ENCODE data around the gene CFAP300.

The CFAP300 gene

DNA sequence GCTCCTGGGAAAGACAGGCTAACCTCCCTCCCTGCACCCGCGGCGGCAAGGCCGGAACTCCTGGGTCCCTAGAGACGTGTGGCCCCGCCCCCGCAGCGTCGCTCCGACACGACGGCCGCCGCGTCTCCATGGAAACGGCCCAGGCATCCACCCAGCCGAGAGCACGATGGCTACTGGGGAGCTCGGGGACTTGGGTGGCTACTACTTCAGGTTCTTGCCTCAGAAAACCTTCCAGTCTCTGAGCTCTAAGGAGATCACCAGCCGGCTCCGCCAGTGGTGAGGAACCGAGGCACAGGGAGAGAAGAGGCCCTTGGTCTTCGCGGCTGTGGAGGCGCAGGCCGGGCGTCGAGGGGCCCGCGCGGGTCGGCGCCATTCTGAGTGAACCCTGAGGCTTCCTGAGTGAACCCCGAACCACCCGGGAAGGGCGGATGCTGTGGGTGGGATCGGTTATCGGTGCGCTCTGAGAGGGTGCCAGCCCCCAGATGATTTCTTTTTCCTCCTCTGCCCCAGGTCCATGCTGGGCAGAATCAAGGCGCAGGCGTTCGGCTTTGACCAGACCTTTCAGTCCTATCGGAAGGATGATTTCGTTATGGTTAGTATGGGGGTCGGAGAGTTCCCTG, at the start of gene CFAP300:
CFAP300 (plus strand) TSS at position 133 of the 620 bp plus-strand sequence; CDS start at position 167, 34 bp downstream.
- no peak for DNase-seq (ENCODE audit: low spot score)

- DNase-seq (ENCODE audit: low spot score), result peak; percentile 8
These were observed 45.4 kb upstream of the CFAP300 start for GRCh38 chr11:102001657-102002338.

GRCh38 chr11:102004220-102004619, 43.0 kb upstream of the CFAP300 start:
- no peak for DNase-seq (ENCODE audit: low spot score)

DNA sequence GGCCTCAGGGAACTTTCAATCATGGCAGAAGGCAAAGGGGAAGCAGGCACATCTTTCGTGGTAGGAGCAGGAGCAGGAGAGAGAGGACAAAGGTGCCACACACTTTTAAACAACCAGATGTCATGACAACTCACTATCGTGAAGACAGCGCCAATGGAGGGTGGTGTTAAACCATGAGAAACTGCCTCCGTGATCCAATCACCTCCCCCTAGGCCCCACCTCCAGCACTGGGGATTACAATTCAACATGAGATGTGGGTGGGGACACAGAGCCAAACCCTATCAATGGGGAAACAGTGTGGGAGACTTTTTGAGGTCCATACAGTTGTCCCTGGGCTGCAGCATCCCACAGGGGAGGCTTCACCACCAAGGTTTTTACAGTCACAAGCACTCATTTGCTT, 41.9 kb upstream of the CFAP300 start:
- no peak for DNase-seq (ENCODE audit: low spot score)

DNA sequence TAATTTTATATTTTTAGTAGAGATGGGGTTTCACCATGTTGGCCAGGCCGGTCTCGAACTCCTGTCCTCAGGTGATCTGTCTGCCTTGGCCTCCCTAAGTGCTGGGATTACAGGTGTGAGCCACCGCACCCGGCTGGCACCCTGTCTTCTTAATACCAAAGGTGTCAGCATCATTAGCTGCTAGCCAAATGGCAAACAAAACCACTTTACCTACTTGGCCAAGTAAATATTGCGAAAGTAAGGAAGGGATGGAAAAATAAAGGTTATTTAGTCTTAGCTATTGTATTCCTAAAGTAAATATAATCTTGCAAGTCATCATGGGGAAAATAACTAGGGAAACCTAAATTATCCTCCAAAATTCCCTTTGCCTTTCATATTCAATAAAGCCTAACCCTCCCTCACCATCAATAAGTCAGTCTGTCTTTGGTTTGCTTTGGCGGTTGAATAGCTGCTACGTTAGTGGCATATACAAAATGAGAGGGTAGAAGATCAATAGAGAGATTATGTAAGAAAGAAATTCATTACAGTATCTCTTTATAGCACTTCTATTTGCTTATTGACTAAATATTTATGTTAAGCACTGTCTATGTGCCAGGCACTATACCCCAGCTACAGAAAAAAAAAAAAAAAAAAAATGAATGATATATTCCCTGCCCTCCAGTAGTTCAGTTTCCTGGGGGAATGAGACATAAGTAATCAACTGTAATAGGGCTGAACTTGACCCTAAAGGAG, 40.2 kb upstream of the CFAP300 start:
- no peak for DNase-seq (ENCODE audit: low spot score)

DNA sequence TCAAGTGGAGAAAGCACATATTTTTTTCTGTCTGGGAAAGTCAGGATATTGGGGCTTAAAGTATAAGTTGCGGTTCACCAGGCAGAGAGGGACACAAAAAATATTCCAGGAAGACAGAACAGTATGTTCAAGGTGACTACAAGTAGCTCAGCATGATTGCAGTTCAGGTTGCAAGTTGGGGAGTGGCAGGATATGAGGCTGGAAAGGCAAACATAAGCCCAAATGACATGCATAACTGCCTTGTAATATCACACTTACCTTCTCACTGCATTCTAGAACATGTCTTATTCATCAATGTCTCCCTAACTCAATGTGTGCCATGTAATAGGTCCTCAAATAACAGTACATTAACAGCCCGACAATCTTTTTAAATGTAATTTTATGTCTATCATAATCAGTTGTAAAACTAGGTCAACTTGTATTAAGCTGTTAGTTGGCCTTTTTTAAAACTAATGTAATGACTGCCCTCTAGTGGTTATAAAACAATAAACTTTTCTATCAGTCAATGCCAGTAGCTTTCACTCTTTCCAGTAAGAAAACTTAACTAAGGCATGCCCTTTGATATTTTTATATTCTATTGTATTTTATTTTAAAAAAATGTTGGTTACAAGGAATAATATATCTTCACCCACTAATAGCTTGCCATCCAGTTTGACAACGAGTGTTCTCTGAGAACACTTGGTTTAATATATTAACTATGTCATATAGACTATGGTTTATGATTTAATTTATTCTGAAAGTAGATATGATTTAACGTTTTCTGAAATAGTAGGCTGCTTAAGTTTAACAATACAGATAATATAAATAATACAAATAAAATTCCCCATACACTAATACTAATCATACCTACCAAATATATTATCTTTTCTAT, 39.4 kb upstream of the CFAP300 start:
- DNase-seq (ENCODE audit: low spot score), result peak; percentile 67

- no peak for DNase-seq (ENCODE audit: low spot score)
These were observed 36.3 kb upstream of the CFAP300 start for GRCh38 chr11:102010776-102011494.

GRCh38 chr11:102012946-102013345, 34.3 kb upstream of the CFAP300 start:
- DNase-seq (ENCODE audit: low spot score), result no peak

- no peak for DNase-seq (ENCODE audit: low spot score)
These were observed 32.5 kb upstream of the CFAP300 start for GRCh38 chr11:102014756-102015155.

DNA sequence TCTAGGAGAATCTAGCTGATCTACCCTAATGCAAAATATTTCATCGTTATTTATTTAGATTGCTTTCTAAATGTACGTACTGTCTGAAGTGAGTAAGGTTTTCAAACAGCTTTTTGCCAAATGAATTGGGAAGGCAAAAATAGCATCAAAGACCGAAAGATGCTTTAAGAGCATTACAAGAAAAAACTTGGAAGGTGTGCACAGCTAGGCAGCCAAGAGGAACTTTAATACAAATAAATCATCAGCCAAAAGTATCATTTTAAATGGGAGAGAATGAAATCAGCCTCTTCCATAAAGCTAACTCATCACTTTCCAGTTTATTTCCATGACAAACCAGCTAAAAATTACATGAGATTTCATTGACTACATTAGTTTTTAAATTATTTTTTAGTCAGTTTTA, 30.2 kb upstream of the CFAP300 start:
- no peak for DNase-seq (ENCODE audit: low spot score)

GRCh38 chr11:102026217-102026616, 21.0 kb upstream of the CFAP300 start:
- no peak for DNase-seq (ENCODE audit: low spot score)

DNA sequence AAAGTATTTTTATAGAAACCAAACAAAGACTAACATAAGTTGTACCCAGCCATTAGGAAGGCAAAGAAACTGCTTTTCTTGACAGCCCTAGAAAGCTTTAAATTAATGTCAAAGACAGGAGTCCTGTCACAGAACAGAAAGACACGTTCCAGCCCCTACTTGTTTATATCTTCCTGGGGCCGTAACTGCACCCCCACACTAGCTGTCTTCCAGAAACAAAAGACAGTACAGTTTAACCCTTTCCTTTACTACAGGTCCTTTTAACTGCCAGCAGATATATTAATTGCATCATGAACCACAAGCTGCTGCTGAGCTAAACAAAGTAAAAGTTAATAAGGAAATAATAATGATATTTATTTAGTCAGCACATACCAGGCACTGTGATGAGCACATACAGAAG, 20.3 kb upstream of the CFAP300 start:
- DNase-seq (ENCODE audit: low spot score), result no peak

DNA sequence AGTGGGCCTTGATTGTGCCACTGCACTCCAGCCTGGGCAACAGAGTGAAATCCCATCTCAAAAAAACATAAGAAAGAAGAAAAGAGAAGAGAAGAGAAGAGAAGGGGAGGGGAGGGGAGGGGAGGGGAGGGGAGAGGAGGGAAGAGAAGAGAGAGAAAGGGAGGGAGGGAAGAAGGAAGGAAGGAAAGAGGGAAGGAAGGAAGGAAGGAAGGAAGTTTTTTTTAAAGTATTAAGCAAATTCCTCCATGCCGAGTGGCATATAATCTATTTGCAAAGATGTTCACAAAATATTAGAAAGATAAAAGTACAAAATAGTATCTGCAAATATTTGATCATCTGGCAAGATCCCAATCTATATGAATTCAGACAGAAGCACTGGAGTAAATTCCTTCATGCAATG, 10.5 kb upstream of the CFAP300 start:
- DNase-seq (ENCODE audit: low spot score), result no peak

DNA sequence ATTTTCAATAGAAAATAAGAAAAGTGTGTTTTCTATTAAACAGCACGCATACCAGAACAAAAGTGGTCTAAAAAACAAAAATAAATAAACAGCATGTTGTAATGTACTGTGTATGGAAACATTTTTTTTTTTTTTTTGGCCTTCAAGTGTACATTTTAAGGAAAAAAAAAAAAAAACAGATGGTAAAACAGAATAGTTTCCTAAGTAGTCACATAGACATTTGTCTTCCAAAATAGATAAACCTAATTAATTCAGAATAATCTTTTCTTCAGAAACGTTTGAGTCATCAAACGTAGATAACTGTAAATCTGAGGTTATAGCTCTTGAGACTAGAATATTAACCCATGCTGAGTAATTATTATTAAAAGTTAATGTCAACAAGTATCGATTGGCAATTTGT, 396 bp upstream of the CFAP300 start:
- DNase-seq (ENCODE audit: low spot score), result no peak

DNA sequence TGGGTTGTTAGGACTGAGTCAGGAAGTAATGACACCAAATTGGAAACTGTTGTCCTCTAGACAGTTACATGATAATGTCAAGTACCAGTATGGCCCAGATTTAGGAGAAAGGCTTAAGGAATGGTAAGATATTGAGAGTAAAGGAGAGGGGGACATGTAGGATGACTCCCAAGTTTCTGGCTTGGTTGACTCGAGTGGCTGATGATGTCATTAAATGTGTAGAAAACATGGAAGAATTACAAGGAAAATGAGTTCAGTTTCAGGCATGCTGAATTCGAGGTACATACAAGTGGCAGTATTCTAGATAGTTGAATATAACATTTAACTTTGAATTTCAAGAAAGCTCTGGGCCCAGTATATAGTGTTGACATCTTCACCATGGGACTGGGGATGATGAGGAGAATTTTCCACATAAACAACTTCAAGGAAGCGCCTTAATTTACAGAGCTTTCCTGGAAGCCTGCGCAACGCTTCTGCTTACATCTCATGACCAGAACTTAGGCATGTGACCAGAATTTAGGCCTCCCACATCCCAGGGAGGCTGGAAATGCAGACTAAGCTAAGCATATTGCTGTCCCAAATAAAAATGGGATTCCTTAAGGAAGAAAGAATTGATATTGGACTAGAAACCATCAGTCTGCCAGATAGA, 3.8 kb downstream of the CFAP300 start:
- no peak for DNase-seq (ENCODE audit: low spot score)

GRCh38 chr11:102061276-102061675, 14.0 kb downstream of the CFAP300 start:
- peak; percentile 7 for DNase-seq (ENCODE audit: low spot score)

DNA sequence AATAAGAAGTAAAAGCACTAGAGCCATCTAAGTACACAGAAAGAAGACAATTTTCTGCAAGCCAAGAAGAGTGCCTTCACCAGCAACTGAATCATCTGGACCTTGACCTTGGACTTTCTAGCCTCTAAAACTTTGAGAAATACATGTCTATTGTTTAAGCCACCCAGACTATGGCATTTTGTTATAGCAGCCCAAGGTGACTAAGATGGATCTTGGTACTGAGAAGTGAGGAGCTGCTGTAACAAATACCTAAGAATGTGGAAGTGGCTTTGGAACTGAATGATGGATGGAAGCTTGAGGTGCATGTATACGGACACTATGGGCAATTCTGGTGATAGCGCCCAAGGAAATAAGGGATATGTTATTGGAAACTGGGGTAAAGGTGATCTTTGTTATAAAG, 14.9 kb downstream of the CFAP300 start:
- no peak for DNase-seq (ENCODE audit: low spot score)

- DNase-seq (ENCODE audit: low spot score), result no peak
These were observed 17.1 kb downstream of the CFAP300 start for GRCh38 chr11:102064316-102064715.

DNA sequence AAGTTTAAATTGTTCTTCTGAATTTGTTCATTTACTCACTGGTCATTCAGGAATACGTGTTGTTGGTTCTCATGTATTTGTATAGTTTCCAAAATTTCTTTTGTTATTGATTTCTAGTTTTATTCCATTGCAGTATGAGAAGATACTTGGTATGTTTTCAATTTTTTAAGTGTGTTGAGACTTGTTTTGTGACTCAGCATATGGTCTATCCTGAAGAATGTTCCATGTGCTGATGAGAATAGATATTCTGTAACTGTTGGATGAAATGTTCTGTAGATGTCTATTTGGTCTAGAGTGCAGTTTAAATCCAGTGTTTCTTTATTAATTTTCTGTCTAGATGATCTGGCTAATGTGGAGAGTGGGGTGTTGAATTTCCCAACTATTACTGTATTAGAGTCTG, 23.5 kb downstream of the CFAP300 start:
- DNase-seq (ENCODE audit: low spot score), result no peak

DNA sequence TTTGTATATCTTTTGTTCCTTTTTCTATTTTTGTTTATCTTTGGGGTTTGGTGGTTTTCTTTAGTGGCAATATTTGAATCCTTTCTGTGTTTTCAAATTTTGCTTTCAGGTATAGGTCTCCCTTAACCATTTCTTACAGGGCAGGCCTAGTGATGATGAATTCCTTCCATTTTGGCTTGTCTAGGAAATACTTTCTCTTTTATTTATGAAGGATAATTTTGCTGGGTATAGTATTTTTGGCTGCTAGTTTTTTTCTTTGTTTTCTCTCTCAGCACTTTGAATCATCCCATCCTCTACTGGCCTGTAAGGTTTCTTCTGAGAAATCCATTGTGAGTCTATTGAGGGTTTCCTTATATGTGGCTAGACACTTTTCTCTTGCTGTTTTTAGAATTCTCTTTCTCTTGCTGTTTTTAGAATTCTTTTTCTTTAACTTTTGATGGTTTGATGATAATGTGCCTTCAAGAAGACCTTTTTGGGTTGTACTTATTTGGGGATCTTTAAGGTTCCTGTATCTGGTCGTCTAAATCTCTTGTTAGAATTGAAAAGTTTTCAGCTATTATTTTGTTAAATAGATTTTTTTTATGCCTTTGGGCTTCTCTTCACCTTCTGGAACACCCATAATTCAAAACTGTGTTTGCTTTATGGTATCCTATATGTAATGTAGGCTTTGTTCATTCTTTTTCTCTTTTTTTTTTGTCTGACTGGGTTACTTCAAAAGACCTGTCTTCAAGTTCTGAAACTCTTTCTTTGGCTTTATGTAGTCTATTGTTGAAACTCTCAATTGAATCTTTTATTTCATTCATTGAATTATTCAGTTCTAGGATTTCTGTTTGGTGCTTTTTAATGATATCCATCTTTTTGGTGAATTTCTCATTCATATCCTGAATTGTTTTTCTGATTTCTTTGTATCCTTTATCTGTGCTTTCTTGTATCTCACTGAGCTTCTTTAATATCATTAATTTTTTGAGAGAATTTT, 24.5 kb downstream of the CFAP300 start:
- no peak for DNase-seq (ENCODE audit: low spot score)

Measured in cerebellar cortex (tissue), 1 donor.